ENCODE measurements around the gene RBM39. TPM values are rescaled to one million over a fixed set of nuclear protein-coding genes. Genes with fewer than 3 reads are reported as not detected.

The RBM39 gene
- total and polyA plus RNA-seq, 2 of the 8 experiments (the other 6 are each of a cell fraction or from before 2014, with no cell fraction given), result 78.0 to 219 TPM

DNA sequence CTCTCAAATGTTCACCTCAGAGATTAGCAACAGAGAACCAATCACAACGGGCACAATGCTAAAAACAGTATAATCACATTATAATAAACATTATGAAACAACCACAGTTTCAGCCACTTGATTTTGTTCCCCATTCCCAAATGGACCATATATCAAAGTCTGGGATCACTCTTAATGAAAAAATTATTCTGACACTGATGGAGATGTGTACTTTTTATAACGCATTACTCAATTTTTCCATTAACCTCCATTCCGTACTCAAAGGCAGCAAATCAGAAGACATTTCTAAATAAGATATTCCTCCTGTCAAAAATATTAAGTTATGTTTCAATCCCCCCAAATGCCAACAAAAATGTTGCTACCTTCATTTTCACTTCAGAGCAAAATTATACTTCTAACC lies 80.2 kb downstream of the RBM39 start:
- no peaks in the 10 kb centered on the region for H3K9me3 ChIP-seq (ENCODE audit: insufficient read depth in 2 of 2, low read depth in 1 of 2, low read length in 1 of 2)
- H3K27me3 ChIP-seq (replicated peaks in 1 of 4; ENCODE audit: control insufficient read depth in 3 of 4, extremely low read depth in 1 of 4, insufficient read depth in 3 of 4, low read length in 3 of 4), result no peaks in the 10 kb centered on the region
- H3K4me2 ChIP-seq (ENCODE audit: insufficient read depth in 1 of 2, low read depth in 2 of 2, low read length in 2 of 2), result peak overlapping the region; percentile 31 to 93; a peak in 3 of 4 replicates
- H4K91ac ChIP-seq (replicated peaks; ENCODE audit: insufficient read length, low read length), result no peak overlapping the region
- H2BK120ac ChIP-seq (replicated peaks; ENCODE audit: low read depth, low read length), result no peak overlapping the region
- H3K79me2 ChIP-seq (ENCODE audit: control insufficient read depth in 1 of 2, insufficient read depth in 2 of 2, low read length in 2 of 2), result peaks cover 67 to 79% of the 10 kb centered on the region in 2 experiments
- no peak overlapping the region for H3K4ac ChIP-seq (replicated peaks; ENCODE audit: insufficient read length, low read depth, low read length)
- no peak overlapping the region for H4K8ac ChIP-seq (ENCODE audit: extremely low read depth, insufficient read depth, low read length)
- ChIA-PET CTCF (ENCODE audit: partially characterized antibody) (no interaction called here), POLR2A (ENCODE audit: partially characterized antibody) (interaction anchor here (1.1 to 4.7 kb wide), 5 partner anchors 18 to 137 kb away, joined by 3 to 36 read pairs (median 5); partner anchors contain the start of genes ERGIC3 and RBM39)
- peaks cover 9% of the 10 kb centered on the region for H3K23me2 ChIP-seq (ENCODE audit: low read depth, low read length)
- H2BK12ac ChIP-seq (ENCODE audit: low read depth, low read length), result no peak overlapping the region
- 81% methylated on average over 3 of the region's 3 CpGs; no CpG with 5 or more reads in 1 of the 2 experiments for WGBS, 2 experiments (ENCODE audit: extremely low coverage in 1 of 2, insufficient coverage in 1 of 2, insufficient read length in 1 of 2, insufficient replicate concordance in 2 of 2, low coverage in 1 of 2, low lambda C conversion rate in 2 of 2, missing lambda C conversion rate in 1 of 2)
- H3K18ac ChIP-seq (ENCODE audit: extremely low read depth, low read length), result no peak overlapping the region
- H3K27ac ChIP-seq (ENCODE audit: low read depth, low read length), result no peak overlapping the region
- H3K4me3 ChIP-seq (ENCODE audit: extremely low read depth in 1 of 4, insufficient read depth in 2 of 4, low read depth in 3 of 4, low read length in 4 of 4), result peak overlapping the region in 1 of 4 experiments; percentile 92; a peak in 3 of 8 replicates
- H2AFZ ChIP-seq (ENCODE audit: low read length), result no peak overlapping the region
- H3K9ac ChIP-seq (replicated peaks in 1 of 4; ENCODE audit: extremely low read depth in 1 of 4, low read depth in 3 of 4, low read length in 3 of 4), result no peak overlapping the region
- H4K20me1 ChIP-seq (replicated peaks in 1 of 2; ENCODE audit: control insufficient read depth in 1 of 2, insufficient read depth in 2 of 2, low read length in 2 of 2), result peaks cover 47 to 56% of the 10 kb centered on the region in 2 experiments
- peak overlapping the region; percentile 89 for H3K23ac ChIP-seq (ENCODE audit: insufficient read length)
- H3K14ac ChIP-seq (ENCODE audit: insufficient read length), result no peak overlapping the region
- DNase-seq (ENCODE audit: low read depth in 1 of 2, low spot score in 2 of 2), result no peak
- no peaks in the 10 kb centered on the region for H3K36me3 ChIP-seq (ENCODE audit: control insufficient read depth in 2 of 4, insufficient read depth in 4 of 4, low read length in 3 of 4)
- no peaks in the 10 kb centered on the region for H3K79me1 ChIP-seq (ENCODE audit: low read depth, low read length)
- H2AK5ac ChIP-seq (ENCODE audit: low read depth, low read length), result no peak overlapping the region
- no peak overlapping the region for H2BK15ac ChIP-seq (ENCODE audit: low read length)
- no peak overlapping the region for H2BK5ac ChIP-seq (ENCODE audit: low read depth, low read length)
- FAIRE-seq, result no peak
- no peak overlapping the region for H4K5ac ChIP-seq (ENCODE audit: insufficient read length, low read depth, low read length)
- peaks cover 0 to 7% (median 0%) of the 10 kb centered on the region in 4 experiments; a peak in 3 of 7 replicates for H3K4me1 ChIP-seq (replicated peaks in 1 of 4; ENCODE audit: control insufficient read depth in 3 of 4, insufficient read depth in 4 of 4, low read length in 3 of 4)
- no peak overlapping the region for H2BK20ac ChIP-seq (ENCODE audit: low read length)
- no peak overlapping the region for H3K56ac ChIP-seq (replicated peaks; ENCODE audit: insufficient read length, low read depth, low read length)
- TF ChIP-seq PHF8 (conservative IDR thresholded peaks at IDR 0.05; ENCODE audit: low read depth, low read length) (no peak), TEAD4 (IDR thresholded peaks at IDR 0.05; ENCODE audit: low read depth, low read length) (no peak), TAF7 (optimal IDR thresholded peaks at IDR 0.05; ENCODE audit: borderline replicate concordance, low read depth, low read length) (no peak)
- TF ChIP-seq, protein P1, sequence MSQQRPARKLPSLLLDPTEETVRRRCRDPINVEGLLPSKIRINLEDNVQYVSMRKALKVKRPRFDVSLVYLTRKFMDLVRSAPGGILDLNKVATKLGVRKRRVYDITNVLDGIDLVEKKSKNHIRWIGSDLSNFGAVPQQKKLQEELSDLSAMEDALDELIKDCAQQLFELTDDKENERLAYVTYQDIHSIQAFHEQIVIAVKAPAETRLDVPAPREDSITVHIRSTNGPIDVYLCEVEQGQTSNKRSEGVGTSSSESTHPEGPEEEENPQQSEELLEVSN (IDR thresholded peaks at IDR 0.05), result no peak
